A549 treated with dexamethasone at 1 μM for 4 hours (cell line): ENCODE results near the gene DPPA5. TPM values are rescaled to one million over a fixed set of nuclear protein-coding genes. Genes with fewer than 3 reads are reported as not detected.

ENCODE experiments used
- total RNA-seq: library from RNA; stranded (reverse); fragments of 200-300 nt; extraction: Qiagen RNA extraction; gene quantifications from 5 replicates; pipeline ENCODE4 v1.2.3, GENCODE V29; 2022

The DPPA5 gene, protein sequence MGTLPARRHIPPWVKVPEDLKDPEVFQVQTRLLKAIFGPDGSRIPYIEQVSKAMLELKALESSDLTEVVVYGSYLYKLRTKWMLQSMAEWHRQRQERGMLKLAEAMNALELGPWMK
- total RNA-seq: not detected in 5 replicates

DNA sequence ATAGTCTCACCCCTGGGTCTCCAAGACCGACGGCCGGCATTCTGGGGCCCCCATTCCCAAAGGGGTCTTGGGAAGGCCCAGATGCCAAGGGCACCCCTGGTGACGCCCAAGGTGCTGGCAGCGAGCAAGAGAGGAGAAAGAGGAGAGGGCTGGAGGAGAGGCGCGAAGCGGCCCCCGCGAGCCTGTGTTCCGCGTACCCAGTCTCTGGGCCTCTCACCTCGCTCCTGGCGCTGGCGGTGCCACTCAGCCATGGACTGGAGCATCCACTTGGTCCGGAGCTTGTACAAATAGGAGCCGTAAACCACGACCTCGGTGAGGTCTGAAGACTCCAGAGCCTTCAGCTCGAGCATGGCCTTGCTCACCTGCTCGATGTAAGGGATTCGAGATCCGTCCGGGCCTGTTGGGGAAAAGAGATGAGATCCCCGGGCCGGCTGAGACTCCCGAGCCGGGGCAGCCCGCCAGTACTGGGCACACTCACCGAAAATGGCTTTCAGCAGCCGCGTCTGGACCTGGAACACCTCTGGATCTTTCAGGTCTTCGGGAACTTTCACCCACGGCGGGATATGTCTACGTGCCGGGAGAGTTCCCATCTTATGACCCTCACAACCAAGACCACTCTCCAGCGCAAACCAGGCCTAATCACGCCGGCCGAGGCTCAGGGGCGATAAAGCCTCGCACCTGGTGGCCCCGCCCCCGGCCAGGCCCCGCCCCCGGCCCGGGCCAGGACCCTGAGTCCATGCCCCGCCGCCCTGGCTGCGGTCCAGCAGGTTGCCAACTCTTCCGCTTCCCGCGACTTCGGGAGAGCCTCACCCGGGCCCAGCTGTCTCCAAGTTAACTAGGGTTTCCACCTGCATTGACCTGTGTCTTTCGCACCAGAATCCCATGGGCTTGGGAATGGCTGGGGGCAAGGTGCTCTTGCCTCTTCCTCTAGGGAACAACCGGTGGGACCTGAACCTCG is at the start of gene DPPA5:
DPPA5 (minus strand) TSS at position 641 of the 958 bp plus-strand sequence; CDS start at position 590, 51 bp downstream.

DNA sequence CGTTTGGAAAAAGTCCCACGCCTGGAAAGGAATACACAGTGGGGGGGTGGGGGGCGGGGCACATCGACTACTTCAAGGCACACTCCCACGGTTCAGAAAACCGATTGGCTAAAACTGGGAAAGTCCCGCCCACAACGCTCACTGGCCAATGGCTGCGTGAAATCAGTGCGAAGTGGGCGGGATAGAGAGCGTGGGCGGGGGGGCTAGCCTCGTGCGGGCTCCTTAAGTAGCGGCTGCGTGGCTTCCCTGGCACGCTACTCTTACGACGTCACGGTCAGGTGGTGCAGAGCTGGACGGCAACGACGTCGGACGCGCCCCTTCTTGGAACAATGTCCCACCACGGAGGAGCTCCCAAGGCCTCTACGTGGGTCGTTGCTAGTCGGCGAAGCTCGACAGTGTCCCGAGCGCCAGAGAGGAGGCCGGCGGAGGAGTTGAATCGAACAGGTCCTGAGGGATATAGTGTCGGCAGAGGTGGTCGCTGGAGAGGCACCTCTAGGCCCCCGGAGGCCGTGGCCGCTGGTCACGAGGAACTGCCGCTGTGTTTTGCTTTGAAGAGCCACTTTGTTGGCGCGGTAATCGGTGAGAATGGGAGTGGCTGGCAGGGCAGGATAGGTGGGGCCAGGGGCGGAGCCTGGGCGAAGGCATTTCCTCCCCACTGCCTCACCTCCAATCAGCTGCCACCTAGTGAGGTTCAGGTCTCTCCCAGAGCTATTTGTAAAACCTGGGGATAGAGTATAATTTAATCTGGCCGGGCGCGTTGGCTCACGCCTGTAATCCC is 40.7 kb upstream of the DPPA5 start, which contains the start of gene DDX43:
DDX43 (plus strand) TSS at position 252 of the 778 bp plus-strand sequence; CDS start at position 330, 78 bp downstream.

GRCh38 chr6:73369563-73369962 is 15.5 kb upstream of the DPPA5 start, which contains the start of gene OOEP:
Gene OOEP (minus strand): TSS chr6:73369897. CDS start chr6:73369792, 105 bp downstream.

GRCh38 chr6:73362358-73362757 is 8.3 kb upstream of the DPPA5 start, which contains the start of gene KHDC3L:
Gene KHDC3L (plus strand): TSS chr6:73362658. CDS start chr6:73362730, 72 bp downstream.

Other genes with a start within 250 kb of the DPPA5 start
- gene KHDC1L, start 128.8 kb downstream of the DPPA5 start, total RNA-seq: 0.25 to 0.41 TPM (median 0.28 TPM) in 3 of 5 replicates, not detected in the others
- gene KHDC1, start 91.1 kb downstream of the DPPA5 start, total RNA-seq: 2.7 to 4.2 TPM (median 3.4 TPM) in 5 replicates
- not detected in 5 replicates for gene KHDC3L, start 8.4 kb upstream of the DPPA5 start, total RNA-seq
- not detected in 5 replicates for gene OOEP, start 15.6 kb upstream of the DPPA5 start, total RNA-seq
- gene DDX43, start 40.6 kb upstream of the DPPA5 start, total RNA-seq: not detected in 5 replicates
- gene CGAS, start 98.0 kb upstream of the DPPA5 start, total RNA-seq: 3.3 to 4.5 TPM (median 4.1 TPM) in 5 replicates
- gene MTO1, start 107.5 kb upstream of the DPPA5 start, total RNA-seq: 9.1 to 11.4 TPM (median 9.7 TPM) in 5 replicates
- gene EEF1A1, start 166.8 kb upstream of the DPPA5 start, total RNA-seq: 7,393 to 8,340 TPM (median 7,492 TPM) in 5 replicates